Breast epithelium (tissue), 3 donors: ENCODE results near the gene UQCRC2.

ENCODE experiments used
- CTCF ChIP-seq, 3 donors: fragments of 450-650 bp; IDR thresholded peaks; one replicate each; pipeline ENCODE4 v1.5.1; 2016 to 2017; ENCODE audit warnings: antibody characterized with exemption in 3 of 3, mild to moderate bottlenecking in 3 of 3, moderate library complexity in 3 of 3
- POLR2A ChIP-seq: fragments of 450-650 bp; IDR thresholded peaks from one replicate; pipeline ENCODE4 v1.6.1; 2016; ENCODE audit warnings: antibody characterized with exemption, mild to moderate bottlenecking, moderate library complexity

- TF ChIP-seq CTCF (IDR thresholded peaks at IDR 0.05) (no peak), POLR2A (no peak)
These were observed 32.4 kb downstream of the UQCRC2 start for GRCh38 chr16:21985524-21985923.
